CD4-positive, CD25-positive, alpha-beta regulatory T cell (primary cell): ENCODE data around the gene PRMT7. TPM values are rescaled to one million over a fixed set of nuclear protein-coding genes. Genes with fewer than 3 reads are reported as not detected.

Experiments used
- ATAC-seq, 2 donors: fragments of 150-1000 bp; cut with Tn5 transposase; one replicate each; pipeline ENCODE4 v1.10.0; 2021; ENCODE audit warnings: low read depth in 2 of 2, moderate number of reproducible peaks in 2 of 2, moderate library complexity in 1 of 2
- DNase-seq, 3 donors: peaks; one replicate each; pipeline versions ENCODE4 v3.0.0 to v3.0.0-alpha.2; 2012 to 2022; ENCODE audit warnings: mixed read lengths in 1 of 3
- H3K27ac ChIP-seq: one replicate; pipeline ENCODE4 v1.7.0; 2013; ENCODE audit warnings: mild to moderate bottlenecking, low read length; ENCODE audit not compliant: insufficient read depth, poor library complexity, severe bottlenecking
- H3K27me3 ChIP-seq: one replicate; pipeline ENCODE4 v1.7.0; 2013; ENCODE audit warnings: low read length; ENCODE audit not compliant: control insufficient read depth, insufficient read depth
- H3K36me3 ChIP-seq: one replicate; pipeline ENCODE4 v1.7.0; 2013; ENCODE audit warnings: mild to moderate bottlenecking, low read length, moderate library complexity; ENCODE audit not compliant: control insufficient read depth, insufficient read depth
- H3K4me1 ChIP-seq: 2 replicates; pipeline ENCODE4 v1.7.0; 2013; ENCODE audit warnings: mild to moderate bottlenecking, low read length; ENCODE audit not compliant: insufficient read depth, control insufficient read depth, poor library complexity, severe bottlenecking
- H3K4me3 ChIP-seq: one replicate; pipeline ENCODE4 v1.7.0; 2013; ENCODE audit warnings: low read depth, mild to moderate bottlenecking, low read length, moderate library complexity
- H3K9me3 ChIP-seq, 2 experiments: 1 replicate in 1 of 2; 2 replicates in 1 of 2; pipeline ENCODE4 v1.7.0; 2013; ENCODE audit warnings: low read length in 2 of 2, mild to moderate bottlenecking in 1 of 2, moderate library complexity in 1 of 2; ENCODE audit not compliant: control insufficient read depth in 2 of 2
- H3K27ac Mint-ChIP-seq, 3 donors: one replicate each; pipeline ENCODE4 v1.8.0; 2020 to 2022; ENCODE audit warnings: mild to moderate bottlenecking in 3 of 3, mixed read lengths in 3 of 3, moderate library complexity in 2 of 3
- H3K27me3 Mint-ChIP-seq: one replicate; pipeline ENCODE4 v1.8.0; 2022; ENCODE audit warnings: mild to moderate bottlenecking, mixed read lengths
- H3K36me3 Mint-ChIP-seq: one replicate; pipeline ENCODE4 v1.8.0; 2020; ENCODE audit warnings: mixed read lengths
- H3K4me1 Mint-ChIP-seq, 4 donors: one replicate each; pipeline ENCODE4 v1.8.0; 2020 to 2022; ENCODE audit warnings: mixed read lengths in 4 of 4, mild to moderate bottlenecking in 1 of 4
- H3K4me3 Mint-ChIP-seq, 4 donors: one replicate each; pipeline ENCODE4 v1.8.0; 2020 to 2022; ENCODE audit warnings: mild to moderate bottlenecking in 4 of 4, mixed read lengths in 4 of 4, moderate library complexity in 3 of 4
- H3K9me3 Mint-ChIP-seq, 7 donors: one replicate each; pipeline ENCODE4 v1.8.0; 2020 to 2022; ENCODE audit warnings: mixed read lengths in 7 of 7, mild to moderate bottlenecking in 3 of 7, moderate library complexity in 2 of 7
- polyA plus RNA-seq, 4 donors: library from polyadenylated mRNA; unstranded; fragments of 300-500 nt; fragmentation: Illumina TruSeq; gene quantifications; one replicate each; pipeline ENCODE4 v1.2.3, GENCODE V29; 2021
- total RNA-seq: library from RNA; stranded (reverse); gene quantifications from one replicate; pipeline ENCODE4 v1.2.3, GENCODE V29; 2022

The PRMT7 gene
- total and polyA plus RNA-seq, 5 donors from 2014 or later = 32.4 to 53.8 (median 34.7) TPM

DNA sequence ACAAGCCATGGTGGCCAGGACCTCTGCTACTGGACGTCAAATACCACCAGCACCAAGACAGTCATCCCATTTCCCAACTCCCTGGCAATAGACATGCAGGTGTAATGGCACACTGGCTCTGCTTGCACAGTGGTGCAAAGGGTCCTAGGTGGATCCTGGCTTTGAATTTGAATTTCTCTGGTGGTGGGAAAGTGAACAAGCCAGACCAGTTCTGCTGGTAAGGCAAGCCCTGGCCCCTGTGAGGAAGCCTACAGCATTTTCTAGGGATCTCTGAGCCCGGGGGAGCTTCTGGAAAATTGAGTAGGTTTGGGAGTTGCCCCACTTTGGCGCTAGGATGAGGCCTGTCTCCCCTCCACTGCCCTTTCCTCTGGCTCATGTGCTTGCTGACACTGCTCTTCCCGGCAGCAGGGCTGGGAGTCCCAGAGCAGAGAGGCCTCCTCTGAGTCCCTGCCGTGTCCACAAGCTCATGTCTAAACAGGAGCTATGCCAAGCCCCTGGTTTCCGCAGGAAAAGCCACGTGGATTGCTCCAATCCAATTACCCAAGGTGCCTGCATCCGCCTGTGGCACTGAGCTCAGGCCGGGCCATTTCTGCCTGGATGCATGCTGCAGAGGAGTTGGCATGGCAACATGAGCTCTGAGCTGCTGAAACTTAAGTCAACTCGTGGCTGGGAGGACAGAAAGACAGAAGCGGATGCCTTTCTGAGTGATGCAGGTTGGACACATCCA, 67.0 kb downstream of the PRMT7 start:
- peaks cover 0 to 35% (median 14%) of the 10 kb centered on the region in 4 donors for H3K4me1 Mint-ChIP-seq
- no peaks in the 10 kb centered on the region for H3K9me3 Mint-ChIP-seq
- no peak overlapping the region for H3K4me3 Mint-ChIP-seq
- DNase-seq (no peak), ATAC-seq (no peak)
- no peak overlapping the region for H3K27ac ChIP-seq
- H3K27me3 ChIP-seq = no peaks in the 10 kb centered on the region
- no peaks in the 10 kb centered on the region for H3K36me3 Mint-ChIP-seq
- H3K4me1 ChIP-seq = peaks cover 17% of the 10 kb centered on the region
- H3K27me3 Mint-ChIP-seq = no peaks in the 10 kb centered on the region
- no peak overlapping the region for H3K4me3 ChIP-seq
- H3K36me3 ChIP-seq = no peaks in the 10 kb centered on the region
- H3K27ac Mint-ChIP-seq = no peak overlapping the region
- H3K9me3 ChIP-seq = no peaks in the 10 kb centered on the region

DNA sequence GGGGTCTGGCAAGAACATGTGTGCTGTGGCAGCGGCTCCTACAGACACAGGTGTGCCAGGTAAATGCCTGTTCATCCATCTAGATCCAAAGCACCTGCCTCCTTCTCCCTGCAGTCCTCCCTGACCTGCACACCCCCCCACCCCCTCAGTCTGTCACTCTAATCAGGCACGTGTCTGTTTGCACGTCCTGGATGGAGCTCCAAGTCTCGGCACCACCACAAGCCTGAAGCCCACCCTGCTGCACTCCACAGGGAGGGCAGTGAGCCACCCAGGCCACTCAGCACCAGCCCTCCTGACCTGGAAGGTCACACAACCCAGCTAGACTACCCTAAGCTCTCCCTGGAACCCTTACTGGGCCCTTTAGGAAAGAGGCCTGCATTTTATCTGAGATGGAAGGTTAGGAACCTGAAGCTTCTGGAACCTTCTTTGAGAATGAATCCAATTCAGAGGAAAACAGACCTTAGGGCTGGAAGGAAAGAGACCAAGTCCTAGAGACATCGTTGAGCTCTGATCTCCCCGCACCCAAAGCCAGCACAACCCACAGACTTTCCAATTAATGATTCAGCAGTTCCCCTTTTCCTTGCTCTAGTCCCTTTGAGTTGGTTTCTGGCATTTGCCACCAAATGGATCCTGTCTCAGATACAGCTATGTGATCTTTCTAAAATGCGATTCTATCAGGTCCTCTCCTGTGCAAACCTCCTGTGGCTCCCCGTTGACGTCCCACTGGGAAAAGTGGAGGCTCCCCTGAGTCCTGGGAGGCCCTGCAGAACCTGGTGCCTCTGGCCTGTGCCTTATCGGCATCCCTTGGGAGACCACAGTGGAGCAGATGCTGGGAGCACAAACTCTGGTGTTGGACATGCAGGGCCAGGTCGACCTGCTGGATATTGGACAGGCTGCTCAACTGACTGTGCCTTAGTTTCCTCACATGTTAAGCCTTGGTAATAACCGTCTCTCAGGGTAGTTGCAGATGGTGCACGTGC, 67.9 kb downstream of the PRMT7 start:
- H3K36me3 Mint-ChIP-seq = no peaks in the 10 kb centered on the region
- ATAC-seq = no peak
- H3K4me3 Mint-ChIP-seq = peak overlapping the region in 2 of 4 donors; percentile 0 to 76
- Histone ChIP-seq H3K4me1 (peaks cover 17% of the 10 kb centered on the region), H3K9me3 (no peaks in the 10 kb centered on the region), H3K27ac (no peak overlapping the region), H3K27me3 (no peaks in the 10 kb centered on the region), H3K36me3 (no peaks in the 10 kb centered on the region), H3K4me3 (no peak overlapping the region)
- no peak for DNase-seq
- peaks cover 0 to 38% (median 15%) of the 10 kb centered on the region in 4 donors for H3K4me1 Mint-ChIP-seq
- H3K27me3 Mint-ChIP-seq = no peaks in the 10 kb centered on the region
- peak overlapping the region in 2 of 3 donors; percentile 75 to 89 for H3K27ac Mint-ChIP-seq
- no peaks in the 10 kb centered on the region for H3K9me3 Mint-ChIP-seq

DNA sequence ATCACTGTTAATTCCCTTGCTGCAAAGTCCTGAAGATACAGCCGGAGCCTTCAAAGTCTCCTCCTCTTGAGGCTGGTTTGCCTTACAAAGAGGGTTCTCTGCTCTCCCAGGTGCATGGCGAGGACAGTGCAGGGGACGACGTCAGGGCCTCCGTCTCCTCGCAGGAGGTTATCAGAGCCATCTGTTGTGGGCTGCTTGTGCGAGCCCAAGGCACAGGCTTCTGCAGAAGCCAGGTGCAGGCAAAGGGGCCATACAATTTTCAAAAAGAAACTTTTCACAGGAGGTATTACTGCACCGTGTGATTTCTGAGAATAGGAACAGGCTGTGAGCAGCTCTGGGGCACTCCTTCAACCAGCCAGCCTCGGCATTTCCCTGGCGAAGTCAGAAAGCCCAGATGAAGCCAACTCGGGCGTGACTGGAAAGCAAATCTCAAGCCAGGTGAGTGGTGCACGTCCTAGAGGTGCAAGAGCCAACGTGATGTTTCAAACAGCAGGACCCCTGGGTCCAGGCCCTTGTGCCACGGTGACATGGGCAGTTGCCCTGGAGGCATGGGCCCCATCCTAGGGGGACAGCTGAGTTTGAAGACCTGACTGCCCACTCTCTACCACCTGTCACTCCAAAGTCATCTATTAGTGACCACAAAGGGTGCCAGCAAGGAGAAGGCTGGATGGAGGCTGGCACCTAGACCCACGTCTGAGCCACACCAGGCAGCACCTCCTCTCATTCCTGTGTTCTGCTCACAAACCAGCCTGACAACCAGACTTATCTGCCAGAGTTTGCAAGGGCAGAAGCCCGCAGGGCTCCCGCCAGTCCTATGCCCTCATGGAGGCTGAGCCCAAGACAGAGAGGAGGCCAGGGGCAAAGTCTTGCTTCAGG, 68.9 kb downstream of the PRMT7 start:
- H3K27ac Mint-ChIP-seq = peak overlapping the region; percentile 60 to 89 (median 75)
- H3K27me3 Mint-ChIP-seq = no peaks in the 10 kb centered on the region
- Histone ChIP-seq H3K36me3 (no peaks in the 10 kb centered on the region), H3K27ac (no peak overlapping the region), H3K9me3 (no peaks in the 10 kb centered on the region), H3K4me3 (no peak overlapping the region), H3K27me3 (no peaks in the 10 kb centered on the region), H3K4me1 (peaks cover 17% of the 10 kb centered on the region)
- no peaks in the 10 kb centered on the region for H3K36me3 Mint-ChIP-seq
- DNase-seq (peak in 2 of 3 donors; percentile 28 to 57), ATAC-seq (peak; percentile 65 to 69)
- H3K9me3 Mint-ChIP-seq = no peaks in the 10 kb centered on the region
- peak overlapping the region in 2 of 4 donors; percentile 0 to 76 for H3K4me3 Mint-ChIP-seq
- H3K4me1 Mint-ChIP-seq = peaks cover 0 to 38% (median 15%) of the 10 kb centered on the region in 4 donors

DNA sequence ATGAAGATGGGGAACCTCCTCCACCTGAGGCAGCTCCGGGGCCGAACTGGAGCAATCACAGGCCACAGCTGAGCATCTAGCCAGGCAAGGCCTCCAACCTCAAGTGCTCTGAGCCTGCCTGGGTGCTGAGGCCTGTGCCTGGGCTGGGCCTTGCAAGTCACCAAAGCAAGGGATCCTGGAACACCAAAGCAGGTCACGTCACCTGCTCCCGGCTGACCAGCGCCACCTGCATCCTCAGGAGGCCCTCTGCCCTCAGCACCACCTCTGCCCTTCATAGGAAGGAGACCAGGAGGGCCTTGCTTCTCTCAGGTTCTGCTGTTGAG, 69.5 kb downstream of the PRMT7 start:
- Histone ChIP-seq H3K9me3 (no peaks in the 10 kb centered on the region), H3K27me3 (no peaks in the 10 kb centered on the region), H3K4me1 (peaks cover 17% of the 10 kb centered on the region), H3K4me3 (no peak overlapping the region), H3K36me3 (no peaks in the 10 kb centered on the region), H3K27ac (no peak overlapping the region)
- DNase-seq (no peak), ATAC-seq (no peak)
- H3K9me3 Mint-ChIP-seq = no peaks in the 10 kb centered on the region
- no peaks in the 10 kb centered on the region for H3K27me3 Mint-ChIP-seq
- no peak overlapping the region for H3K4me3 Mint-ChIP-seq
- H3K4me1 Mint-ChIP-seq = peaks cover 0 to 39% (median 15%) of the 10 kb centered on the region in 4 donors
- no peaks in the 10 kb centered on the region for H3K36me3 Mint-ChIP-seq
- no peak overlapping the region for H3K27ac Mint-ChIP-seq

DNA sequence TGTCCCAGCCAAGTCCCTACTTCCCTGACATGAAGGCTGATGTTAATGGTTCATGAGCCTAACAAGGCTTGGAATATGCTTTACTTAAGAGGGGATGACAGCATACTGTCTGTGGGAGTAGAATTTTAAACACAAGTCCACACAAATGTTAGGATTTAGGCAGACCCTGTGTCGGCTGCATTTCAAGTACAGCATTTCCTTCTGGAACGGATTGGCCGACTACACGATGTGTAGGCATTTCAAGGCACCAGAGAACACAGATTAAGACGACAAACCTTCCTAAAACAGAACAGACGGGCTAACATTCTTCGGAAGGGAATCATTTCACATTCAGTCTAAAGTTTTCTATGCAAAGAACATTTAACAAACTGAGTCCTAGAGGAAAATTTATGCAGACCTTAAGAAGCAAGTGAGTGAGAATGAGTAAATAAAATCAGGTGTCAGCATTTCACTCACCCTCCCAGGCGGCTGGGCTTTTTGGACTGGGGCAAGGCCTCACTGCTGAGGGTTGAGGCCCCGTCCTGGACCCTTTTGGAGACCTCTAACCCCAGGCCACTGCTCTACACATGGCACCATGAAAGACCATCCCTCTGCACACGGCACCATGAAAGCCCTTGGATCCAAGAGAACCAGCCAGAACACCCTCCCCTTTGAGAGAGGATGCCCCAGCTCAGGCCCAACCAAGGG, 70.0 kb downstream of the PRMT7 start:
- DNase-seq (no peak), ATAC-seq (no peak)
- Histone ChIP-seq H3K4me1 (peaks cover 17% of the 10 kb centered on the region), H3K4me3 (no peak overlapping the region), H3K27ac (no peak overlapping the region), H3K36me3 (no peaks in the 10 kb centered on the region), H3K9me3 (no peaks in the 10 kb centered on the region), H3K27me3 (no peaks in the 10 kb centered on the region)
- H3K4me1 Mint-ChIP-seq = peaks cover 0 to 39% (median 16%) of the 10 kb centered on the region in 4 donors
- H3K4me3 Mint-ChIP-seq = no peak overlapping the region
- H3K9me3 Mint-ChIP-seq = no peaks in the 10 kb centered on the region
- peak overlapping the region in 1 of 3 donors; percentile 38 for H3K27ac Mint-ChIP-seq
- no peaks in the 10 kb centered on the region for H3K36me3 Mint-ChIP-seq
- H3K27me3 Mint-ChIP-seq = no peaks in the 10 kb centered on the region

DNA sequence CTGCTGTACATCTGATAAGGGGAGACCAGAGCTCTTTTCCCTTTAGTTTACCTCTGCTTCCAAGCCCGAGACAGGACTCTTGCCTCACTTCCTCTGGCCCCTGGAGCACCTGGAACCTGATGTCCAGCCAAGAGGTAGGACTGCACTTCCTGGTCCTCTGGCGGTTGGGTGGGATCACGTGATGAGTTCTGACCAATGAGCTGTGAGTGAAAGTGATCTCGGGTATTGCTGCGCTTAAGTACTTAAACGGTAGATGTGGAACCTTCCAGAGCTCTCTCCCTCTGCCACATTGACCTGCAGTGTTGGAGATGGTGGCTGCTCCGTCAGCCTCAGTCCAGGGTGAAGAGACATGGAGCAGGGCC, 70.5 kb downstream of the PRMT7 start:
- H3K9me3 Mint-ChIP-seq = no peaks in the 10 kb centered on the region
- H3K4me1 ChIP-seq = peaks cover 17% of the 10 kb centered on the region
- no peak overlapping the region for H3K27ac ChIP-seq
- H3K27me3 ChIP-seq = no peaks in the 10 kb centered on the region
- no peak for DNase-seq
- H3K36me3 Mint-ChIP-seq = no peaks in the 10 kb centered on the region
- H3K27ac Mint-ChIP-seq = peak overlapping the region in 2 of 3 donors; percentile 32 to 38
- H3K4me3 ChIP-seq = no peak overlapping the region
- H3K27me3 Mint-ChIP-seq = no peaks in the 10 kb centered on the region
- H3K36me3 ChIP-seq = no peaks in the 10 kb centered on the region
- H3K9me3 ChIP-seq = no peaks in the 10 kb centered on the region
- peaks cover 0 to 39% (median 16%) of the 10 kb centered on the region in 4 donors for H3K4me1 Mint-ChIP-seq
- no peak overlapping the region for H3K4me3 Mint-ChIP-seq
- no peak for ATAC-seq

DNA sequence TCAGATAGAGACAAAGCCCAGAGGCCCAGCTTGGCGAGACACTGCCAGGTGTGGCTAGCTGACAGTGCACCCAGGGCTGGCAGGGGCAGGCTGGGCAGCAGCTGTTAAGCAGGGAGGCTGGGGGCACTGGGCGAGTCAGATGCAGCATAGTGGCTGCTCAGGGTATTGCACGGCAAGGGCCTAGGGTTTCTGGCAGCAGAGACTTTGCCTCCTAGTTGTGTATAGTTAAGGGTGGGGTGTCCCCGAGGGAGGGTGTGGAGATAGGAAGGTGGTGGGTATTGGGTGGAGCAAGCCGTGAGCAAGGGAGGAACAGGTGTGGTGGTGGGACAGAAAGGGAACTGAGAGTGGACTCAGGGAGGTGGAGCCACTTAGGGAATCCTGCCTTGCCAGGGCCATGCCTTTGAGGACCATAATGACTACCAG, 71.5 kb downstream of the PRMT7 start:
- DNase-seq = peak in 1 of 3 donors; percentile 46
- Histone ChIP-seq H3K4me1 (peaks cover 17% of the 10 kb centered on the region), H3K4me3 (no peak overlapping the region), H3K36me3 (no peaks in the 10 kb centered on the region), H3K9me3 (no peaks in the 10 kb centered on the region), H3K27ac (no peak overlapping the region), H3K27me3 (no peaks in the 10 kb centered on the region)
- no peaks in the 10 kb centered on the region for H3K27me3 Mint-ChIP-seq
- ATAC-seq = peak in 1 of 2 donors; percentile 4
- H3K4me3 Mint-ChIP-seq = no peak overlapping the region
- H3K9me3 Mint-ChIP-seq = no peaks in the 10 kb centered on the region
- no peak overlapping the region for H3K27ac Mint-ChIP-seq
- no peaks in the 10 kb centered on the region for H3K36me3 Mint-ChIP-seq
- H3K4me1 Mint-ChIP-seq = peaks cover 0 to 39% (median 16%) of the 10 kb centered on the region in 4 donors
